GM21723 (cell line): ENCODE results near the gene SOS2.
"Not testable (repeated sequence)": the region's sequence is repeated elsewhere in the genome, so short reads cannot be mapped to it uniquely, and the experiment has no call there.

ENCODE experiments used
- ATAC-seq: cut with Tn5 transposase; IDR thresholded peaks from one replicate; pipeline ENCODE4 v1.9.1; 2021; ENCODE audit warnings: mild to moderate bottlenecking, moderate library complexity; ENCODE audit not compliant: unreplicated experiment

The SOS2 gene

DNA sequence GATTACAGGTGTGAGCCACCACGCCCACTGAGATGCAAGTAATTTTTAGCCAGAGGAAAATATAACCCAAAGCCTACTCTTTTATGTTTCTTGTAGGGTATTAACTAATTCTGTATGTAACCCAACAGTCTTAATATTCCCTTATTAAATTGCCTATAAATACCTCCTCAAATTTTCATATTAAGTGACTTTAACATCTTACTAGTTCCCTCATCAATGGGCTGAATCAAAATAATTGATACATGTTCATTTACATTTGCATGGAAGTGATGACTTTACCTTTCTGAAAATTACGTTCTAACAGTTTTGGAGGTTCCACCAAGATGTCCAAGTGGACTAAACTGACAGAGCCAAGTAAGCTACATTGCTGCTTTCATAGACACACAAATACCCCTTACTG lies 3.1 kb downstream of the SOS2 start:
- ATAC-seq = no peak

- no peak for ATAC-seq
Observed at GRCh38 chr14:50225974-50226297, 5.4 kb downstream of the SOS2 start.

DNA sequence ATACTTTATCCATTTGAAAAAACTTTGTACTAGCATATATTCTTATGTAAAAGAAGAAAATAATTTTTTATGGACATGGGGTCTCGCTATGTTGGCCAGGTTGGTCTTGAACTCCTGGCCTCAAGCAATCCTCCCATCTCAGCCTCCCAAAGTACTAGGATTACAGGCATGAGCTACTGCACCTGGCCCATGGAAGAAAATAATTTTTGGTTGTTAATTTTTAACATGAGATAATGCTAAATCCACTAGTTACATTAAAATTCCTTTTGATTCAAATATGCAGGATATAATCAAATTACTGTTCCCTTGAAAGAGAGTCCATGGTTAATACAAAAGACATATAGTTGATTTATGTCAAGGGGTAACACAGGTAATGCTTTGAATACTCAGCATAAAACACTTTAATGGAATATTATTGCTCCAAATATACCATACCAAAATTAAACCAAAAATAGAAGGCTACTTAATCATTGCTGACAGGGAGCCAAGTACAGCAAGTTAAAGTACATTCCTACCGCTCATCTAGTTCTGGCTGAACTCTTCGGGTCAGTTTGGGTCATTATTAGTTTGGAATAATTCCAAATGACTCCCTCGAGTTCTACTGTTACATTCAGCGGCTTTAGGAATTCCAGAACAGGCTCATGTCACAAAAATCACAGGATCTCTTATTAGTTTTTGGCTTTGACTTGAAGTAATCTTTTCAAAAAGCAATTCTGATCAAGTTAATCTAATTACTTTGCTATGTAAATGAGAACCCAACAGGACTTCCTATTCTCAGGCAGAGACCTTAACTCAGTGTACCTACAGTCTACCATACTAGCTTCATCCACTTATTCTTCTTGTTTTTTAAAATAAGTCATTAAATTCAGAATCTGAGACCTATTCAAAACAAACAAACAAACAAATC lies 6.1 kb downstream of the SOS2 start:
- ATAC-seq = no peak

- no peak for ATAC-seq
Observed at GRCh38 chr14:50222055-50222613, 9.2 kb downstream of the SOS2 start.

DNA sequence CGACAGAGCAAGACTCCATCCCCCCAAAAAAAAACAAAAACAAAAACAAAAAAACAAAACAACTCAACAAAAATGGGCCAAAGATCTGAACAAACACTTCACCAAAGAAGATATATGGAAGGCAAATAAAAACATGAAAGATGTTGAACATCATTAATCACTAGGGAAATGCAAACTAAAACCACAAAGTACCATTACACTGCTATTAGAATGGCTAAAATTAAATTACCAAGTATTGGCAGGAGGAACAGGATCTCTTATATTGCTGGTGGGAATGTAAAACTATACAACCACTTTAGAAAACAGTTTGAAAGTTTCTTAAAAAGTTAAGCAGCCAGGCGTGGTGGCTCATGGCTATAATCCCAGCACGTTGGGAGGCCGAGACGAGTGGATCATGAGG lies 12.9 kb downstream of the SOS2 start:
- ATAC-seq = no peak

DNA sequence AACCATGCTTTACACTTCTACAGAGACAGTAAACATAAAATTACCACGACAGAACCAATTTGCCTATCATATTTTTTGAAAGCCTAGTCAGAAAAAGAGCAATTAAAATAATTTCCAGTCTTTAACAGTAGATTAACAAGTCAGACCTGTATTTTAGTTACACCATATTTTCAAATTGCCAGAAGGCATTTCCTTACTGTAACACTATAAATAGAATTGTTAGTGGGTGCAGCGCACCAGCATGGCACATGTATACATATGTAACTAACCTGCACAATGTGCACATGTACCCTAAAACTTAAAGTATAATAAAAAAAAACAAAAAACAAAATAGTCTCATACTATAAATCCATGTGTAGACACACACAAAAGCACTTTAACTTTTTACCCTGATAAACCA lies 16.0 kb downstream of the SOS2 start:
- ATAC-seq = no peak

DNA sequence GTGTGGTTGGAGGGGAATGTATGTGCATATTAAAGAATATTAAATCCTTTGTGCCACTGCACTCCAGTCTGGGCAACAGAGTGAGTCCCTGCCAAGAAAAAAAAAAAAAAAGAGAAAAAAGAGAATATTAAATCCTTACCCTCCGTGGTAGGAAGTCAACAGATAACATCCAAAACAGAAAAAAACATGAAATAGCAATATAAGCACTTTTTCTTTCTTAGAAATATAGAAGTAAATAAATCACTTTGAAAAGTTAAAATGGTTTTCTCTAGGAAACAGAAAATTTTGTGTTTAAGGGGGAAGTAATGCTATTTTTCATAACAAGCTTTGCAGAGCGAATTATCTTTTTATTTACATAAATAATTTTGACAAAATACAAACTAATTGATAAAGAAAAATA lies 17.6 kb downstream of the SOS2 start:
- no peak for ATAC-seq

DNA sequence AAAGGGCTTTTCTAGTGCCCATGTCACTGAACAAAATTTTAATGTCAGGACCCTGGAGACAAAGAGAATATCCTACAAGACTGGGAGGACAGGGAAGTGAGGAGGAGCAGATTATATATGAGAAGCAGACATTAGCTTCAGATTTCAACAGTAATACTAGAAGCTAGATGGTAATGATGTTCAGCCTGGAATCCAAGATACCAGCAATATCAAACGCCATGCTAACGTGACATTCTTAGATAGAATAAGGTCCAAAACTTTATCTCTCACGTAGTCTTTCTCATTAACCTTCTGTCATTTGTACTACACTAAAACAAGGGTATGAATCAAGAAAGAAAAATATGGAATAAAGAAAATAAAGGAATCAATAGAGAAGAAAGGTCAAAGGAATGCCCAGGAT lies 18.7 kb downstream of the SOS2 start:
- no peak for ATAC-seq

DNA sequence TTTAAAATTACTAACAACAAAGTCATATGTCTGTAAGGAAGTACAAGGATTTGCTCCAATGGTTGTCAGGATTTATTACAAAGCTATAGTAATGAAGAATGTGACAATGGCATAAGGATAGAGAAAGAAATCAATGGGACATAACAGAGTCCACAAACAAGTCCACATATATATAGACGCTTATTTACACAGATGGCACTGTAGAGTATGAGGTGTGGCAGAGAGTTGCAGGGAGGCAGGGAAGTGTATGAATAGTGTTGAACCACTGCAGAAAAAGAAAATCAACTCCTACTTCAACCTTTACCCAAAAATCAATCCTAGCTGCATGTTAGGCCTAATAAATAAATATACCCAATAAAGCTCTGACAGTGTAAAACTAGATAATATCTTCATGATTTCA lies 21.3 kb downstream of the SOS2 start:
- ATAC-seq = no peak

DNA sequence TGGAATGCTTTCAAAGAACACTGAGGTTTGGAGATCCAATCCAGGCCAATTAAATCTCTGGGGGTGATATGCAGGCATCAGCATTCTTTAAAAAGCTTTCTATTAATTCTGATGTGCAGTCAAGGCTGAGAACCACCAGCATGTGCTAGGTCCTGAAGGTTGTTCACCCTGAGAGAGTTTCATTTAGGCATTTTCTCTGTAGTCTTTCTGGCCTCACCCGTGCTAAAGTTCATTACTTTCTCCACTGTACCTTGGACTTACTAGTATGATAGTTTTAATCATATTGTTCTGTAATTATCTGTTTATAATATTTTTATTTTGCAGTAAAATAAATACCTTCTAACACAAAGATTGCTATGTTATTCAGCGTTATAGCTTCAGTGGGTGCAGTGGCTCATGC lies 32.9 kb downstream of the SOS2 start:
- ATAC-seq = no peak

DNA sequence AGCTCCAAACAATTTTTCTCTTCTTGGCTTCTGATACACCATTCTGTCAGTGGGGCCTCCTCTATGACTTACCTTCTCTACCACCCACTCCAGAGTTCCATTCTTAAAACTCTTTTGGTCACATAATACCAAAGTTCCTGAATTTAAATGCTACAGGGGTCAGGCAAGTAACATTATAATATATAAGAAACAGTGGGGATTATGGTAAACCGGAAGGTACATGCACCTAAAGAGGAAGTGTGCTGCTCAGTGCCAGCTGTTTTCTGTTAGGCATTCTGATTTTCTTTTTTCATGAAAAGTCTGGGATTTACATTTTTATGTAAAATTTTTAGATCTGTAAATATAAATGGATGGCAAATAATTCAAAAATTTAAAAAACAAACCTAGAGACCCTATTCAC lies 39.9 kb downstream of the SOS2 start:
- no peak for ATAC-seq

- ATAC-seq = no peak
Observed at GRCh38 chr14:50186107-50186506, 45.3 kb downstream of the SOS2 start.

DNA sequence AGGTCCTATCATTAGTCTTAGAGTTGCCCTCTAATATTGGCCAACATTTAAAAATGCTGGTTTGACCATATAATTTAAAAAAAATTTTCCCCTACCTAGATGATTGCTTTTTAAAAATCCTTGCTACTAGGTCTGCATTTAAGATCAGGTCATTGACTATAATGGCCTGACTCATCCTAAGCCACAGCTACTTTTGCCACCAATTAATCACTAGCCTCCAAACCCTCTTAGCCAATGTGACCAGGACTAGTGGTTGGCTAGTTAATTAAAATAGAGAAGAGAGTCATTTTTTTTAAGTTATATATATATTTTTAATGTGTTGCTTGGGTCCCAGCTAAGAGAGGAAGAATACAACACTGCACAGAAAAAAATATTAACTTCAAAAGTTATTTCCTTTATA lies 57.5 kb downstream of the SOS2 start:
- no peak for ATAC-seq

DNA sequence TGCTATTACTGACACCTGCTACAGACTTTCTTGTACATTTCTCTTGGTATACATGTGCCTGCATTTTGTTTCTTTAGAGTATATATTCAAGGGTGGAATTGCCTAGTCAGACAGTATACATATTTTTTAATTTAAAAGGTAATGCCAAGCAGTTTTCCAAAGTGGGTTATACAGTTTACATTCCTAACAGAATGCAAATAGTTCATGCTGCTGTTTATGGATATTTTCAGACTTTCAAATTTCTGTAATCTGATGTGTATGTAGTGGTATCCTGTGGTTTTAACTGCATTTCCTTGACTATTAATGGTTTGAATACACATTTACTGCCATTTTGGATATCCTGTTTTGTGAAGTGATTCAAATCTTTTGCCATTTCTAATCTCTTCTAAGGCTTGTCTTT lies 59.5 kb downstream of the SOS2 start:
- ATAC-seq = no peak

GRCh38 chr14:50167381-50167780 lies 64.0 kb downstream of the SOS2 start:
- ATAC-seq = not testable (repeated sequence)

GRCh38 chr14:50156111-50156510 lies 75.3 kb downstream of the SOS2 start:
- no peak for ATAC-seq

- ATAC-seq = no peak
Observed at GRCh38 chr14:50148799-50149198, 82.6 kb downstream of the SOS2 start.

- no peak for ATAC-seq
Observed at GRCh38 chr14:50139192-50139591, 92.2 kb downstream of the SOS2 start.

GRCh38 chr14:50127802-50128201 lies 103.6 kb downstream of the SOS2 start:
- no peak for ATAC-seq

- no peak for ATAC-seq
Observed at GRCh38 chr14:50123062-50123461, 108.3 kb downstream of the SOS2 start.

- no peak for ATAC-seq
Observed at GRCh38 chr14:50122291-50122690, 109.1 kb downstream of the SOS2 start.

- ATAC-seq = no peak
Observed at GRCh38 chr14:50121486-50121885, 109.9 kb downstream of the SOS2 start.

- ATAC-seq = no peak
Observed at GRCh38 chr14:50117456-50117855, 113.9 kb downstream of the SOS2 start.
